ENCODE data around the gene TPCN2. TPM values are rescaled to one million over a fixed set of nuclear protein-coding genes. Genes with fewer than 3 reads are reported as not detected.

TPCN2 gene
- total RNA-seq, 1 donor from 2014 or later = 7.9 TPM

DNA sequence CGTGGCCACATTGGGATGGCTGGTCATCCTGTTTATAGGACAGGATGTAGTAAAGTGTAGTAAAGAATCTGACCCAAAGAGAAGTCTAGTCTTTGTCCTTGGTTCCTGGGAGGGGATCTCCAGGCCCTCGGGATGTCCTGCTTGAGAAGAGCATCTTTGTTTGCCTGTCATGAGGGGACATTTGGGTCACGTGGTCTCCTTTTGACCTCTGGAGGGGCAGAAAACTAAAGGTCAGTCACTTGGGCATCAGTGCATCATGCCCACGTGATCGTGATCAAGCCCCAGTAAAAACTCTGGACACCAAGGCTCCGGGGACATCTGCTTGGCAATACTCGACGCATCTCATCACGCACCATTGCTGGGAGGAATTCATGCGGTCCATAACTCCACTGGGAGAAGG lies 116.1 kb downstream of the TPCN2 start:
- intact Hi-C loops (cut with micrococcal nuclease) = no loop called here
- no peak for ATAC-seq
- no peak for DNase-seq

GRCh38 chr11:69165775-69166174 lies 117.0 kb downstream of the TPCN2 start:
- DNase-seq = no peak
- no peak for ATAC-seq
- intact Hi-C loops (cut with micrococcal nuclease) = no loop called here

GRCh38 chr11:69166218-69167115 lies 117.7 kb downstream of the TPCN2 start:
- intact Hi-C loops (cut with micrococcal nuclease) = no loop called here

DNA sequence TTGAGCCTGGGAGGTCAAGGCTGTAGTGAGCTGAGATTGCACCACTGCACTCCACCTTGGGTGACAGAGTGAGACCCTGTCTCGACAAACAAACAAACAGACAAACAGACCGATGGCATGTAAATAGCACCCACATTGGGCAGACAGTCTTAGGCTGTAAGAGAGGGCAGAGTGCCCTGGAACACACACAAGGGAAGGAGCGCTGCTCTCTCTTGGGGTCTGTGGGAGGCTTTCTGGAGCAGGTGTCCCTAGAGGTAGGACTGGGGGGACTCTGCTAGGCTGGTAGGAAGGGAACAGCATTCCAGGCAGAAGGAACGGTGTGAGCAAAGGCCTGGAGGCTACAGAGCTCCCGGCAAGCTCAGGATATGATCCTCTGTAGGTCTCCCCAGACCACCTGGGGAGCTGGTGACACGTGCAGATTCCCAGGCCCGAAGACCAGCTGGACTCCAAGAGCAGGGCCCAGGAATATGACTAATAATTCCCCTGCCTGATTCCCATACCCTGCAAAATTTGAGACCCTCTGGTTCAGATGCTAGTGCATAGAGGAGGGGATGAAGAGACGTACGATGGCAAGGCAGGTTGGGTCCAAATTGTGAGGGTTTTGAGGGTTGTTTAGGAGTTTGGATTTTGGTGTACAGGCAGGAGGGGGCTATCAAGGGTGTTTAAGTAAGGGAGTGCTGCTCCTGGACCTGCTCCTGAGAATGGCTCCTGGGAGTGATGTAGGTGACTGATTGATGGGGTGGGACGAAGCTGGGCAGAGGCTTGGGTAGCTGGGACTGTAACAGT lies 118.6 kb downstream of the TPCN2 start:
- peak; percentile 27 for ATAC-seq
- intact Hi-C loops (cut with micrococcal nuclease) = no loop called here

More at GRCh38 chr11:69166218-69167115, 117.7 kb downstream of the TPCN2 start:
- peak; percentile 93 for ATAC-seq
- DNase-seq = peak; percentile 57

DNA sequence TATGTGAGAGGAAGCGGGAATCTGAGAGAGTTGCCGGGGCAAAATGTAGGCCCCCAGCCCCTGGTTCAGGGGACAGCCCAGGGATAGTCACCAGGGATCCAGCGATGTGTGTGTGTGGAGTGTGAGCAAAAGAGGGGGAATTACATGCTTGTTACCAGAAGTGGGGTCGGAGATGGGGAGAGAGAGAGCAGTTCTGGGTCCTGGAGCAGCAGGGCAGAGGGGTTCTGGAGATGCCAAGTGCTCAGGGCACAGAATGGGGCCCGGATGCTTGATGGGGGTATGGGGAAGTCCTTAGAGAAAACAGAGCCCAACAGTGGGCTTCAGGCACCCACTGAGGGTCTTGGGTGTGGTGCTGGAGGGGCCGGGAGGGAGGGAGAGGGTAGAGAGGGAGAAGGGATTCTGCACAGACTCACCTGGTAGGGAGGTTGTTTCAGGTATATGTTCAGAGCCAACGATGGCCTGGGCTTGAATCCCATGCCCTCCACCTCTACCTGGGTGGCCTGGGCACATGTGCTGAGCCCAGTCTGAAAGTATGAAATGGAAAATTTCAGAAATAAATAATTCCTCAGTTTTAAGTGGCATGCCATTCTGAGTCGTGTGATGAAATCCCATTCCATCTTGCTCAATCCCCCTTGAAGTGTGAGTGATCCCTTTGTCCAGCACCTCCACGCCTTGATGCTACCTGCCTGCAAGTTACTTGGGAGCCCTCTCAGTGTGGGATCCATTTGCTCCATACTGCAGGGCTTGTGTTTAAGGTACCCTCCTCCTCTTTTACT lies 119.4 kb downstream of the TPCN2 start:
- DNase-seq = no peak
- intact Hi-C loops (cut with micrococcal nuclease) = no loop called here
- no peak for ATAC-seq

More for the DNA sequence above, 118.6 kb downstream of the TPCN2 start:
- no peak for DNase-seq

DNA sequence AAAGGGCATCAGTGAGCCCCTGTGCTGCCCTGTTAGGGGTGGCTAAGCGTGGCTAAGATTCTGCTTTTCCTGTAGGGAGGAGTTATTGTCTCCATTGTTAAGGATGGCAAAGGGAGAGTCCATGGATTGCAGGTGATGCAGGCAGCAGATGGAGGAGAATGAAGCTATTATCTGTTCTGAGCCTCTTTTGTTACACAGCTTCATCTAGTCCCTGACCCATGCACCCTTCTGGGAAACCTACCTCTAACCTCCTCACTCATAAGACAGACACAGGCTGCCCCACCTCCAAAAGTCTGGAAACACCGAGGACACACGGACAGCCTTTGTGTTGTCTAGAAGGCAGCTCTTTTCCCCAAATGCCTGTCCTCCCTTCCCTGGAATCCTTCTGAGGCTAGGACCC lies 120.7 kb downstream of the TPCN2 start:
- no peak for ATAC-seq
- DNase-seq = no peak
- intact Hi-C loops (cut with micrococcal nuclease) = no loop called here

- ATAC-seq (no peak), DNase-seq (no peak)
- intact Hi-C loops (cut with micrococcal nuclease) = no loop called here
Measured at GRCh38 chr11:69170704-69171103, 122.0 kb downstream of the TPCN2 start.

DNA sequence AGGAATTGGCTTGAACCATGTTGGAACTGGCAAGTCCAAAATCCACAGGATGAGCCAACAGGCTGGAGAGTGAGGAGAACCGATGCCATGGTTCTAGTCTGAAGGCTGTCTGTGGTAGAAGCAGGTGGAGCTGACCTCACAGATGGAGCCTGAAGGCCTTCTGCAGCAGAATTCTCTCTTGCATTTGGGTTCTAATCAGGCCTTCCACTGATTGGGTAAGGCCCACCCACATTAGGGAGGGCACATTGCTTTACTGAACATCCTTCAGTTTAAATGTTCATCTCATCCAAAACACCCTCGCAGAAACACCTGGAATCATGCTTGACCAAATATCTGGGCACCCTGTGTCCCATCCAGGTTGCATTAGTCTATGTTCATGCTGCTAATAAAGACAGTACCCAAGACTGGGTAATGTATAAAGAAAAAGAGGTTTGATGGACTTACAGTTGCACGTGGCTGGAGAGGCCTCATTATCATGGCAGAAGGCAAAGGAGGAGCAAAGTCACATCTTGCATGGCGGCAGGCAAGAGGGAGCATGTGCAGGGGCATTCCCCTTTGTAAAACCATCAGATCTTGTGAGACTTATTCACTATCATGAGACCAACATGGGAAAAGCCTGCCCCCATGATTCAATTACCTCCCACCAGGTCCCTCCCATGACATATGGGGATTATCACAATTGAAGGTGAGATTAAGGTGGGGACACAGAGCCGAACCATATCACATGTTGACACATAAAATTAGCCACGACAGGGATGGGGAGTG lies 122.9 kb downstream of the TPCN2 start:
- DNase-seq (no peak), ATAC-seq (no peak)
- intact Hi-C loops (cut with micrococcal nuclease) = no loop called here

- intact Hi-C loops (cut with micrococcal nuclease) = no loop called here
Measured at GRCh38 chr11:69172674-69173073, 123.9 kb downstream of the TPCN2 start.

GRCh38 chr11:69173331-69173730 lies 124.6 kb downstream of the TPCN2 start:
- intact Hi-C loops (cut with micrococcal nuclease) = no loop called here
- DNase-seq = no peak
- ATAC-seq = no peak

More at GRCh38 chr11:69172674-69173073, 123.9 kb downstream of the TPCN2 start:
- DNase-seq = no peak
- ATAC-seq = no peak

DNA sequence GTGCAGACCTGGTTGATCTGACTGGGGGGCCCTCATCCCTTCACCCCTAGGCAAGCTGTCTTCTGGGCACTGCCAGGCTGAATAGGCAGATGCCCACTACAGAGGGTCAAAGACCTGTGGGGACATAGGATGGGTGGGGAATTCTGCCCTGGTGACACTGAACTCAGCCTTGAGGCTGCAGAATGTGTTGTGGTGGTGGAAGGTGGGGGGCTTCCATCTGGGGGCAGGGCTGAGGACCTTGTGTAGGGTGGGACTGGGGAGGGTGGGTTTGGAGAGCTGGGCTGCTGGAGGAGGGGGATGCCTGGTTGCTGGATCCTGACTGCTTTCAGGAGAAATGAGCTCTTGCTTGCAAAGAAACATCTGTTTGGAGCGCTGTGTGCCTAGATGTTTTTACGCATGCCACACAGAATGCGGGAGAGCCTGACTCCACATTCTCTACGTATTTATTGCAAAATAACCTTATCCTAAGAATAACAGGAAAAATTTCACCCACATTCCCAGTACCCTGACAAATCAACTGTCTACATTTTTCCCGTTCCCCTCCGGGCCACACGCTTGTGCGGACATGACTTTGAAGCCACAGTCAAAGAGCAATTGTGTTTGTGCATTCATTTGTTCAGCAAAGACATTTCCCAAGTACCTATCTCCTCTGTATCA lies 125.3 kb downstream of the TPCN2 start:
- no peak for DNase-seq
- no peak for ATAC-seq
- intact Hi-C loops (cut with micrococcal nuclease) = no loop called here

- ATAC-seq (no peak), DNase-seq (no peak)
- intact Hi-C loops (cut with micrococcal nuclease) = no loop called here
Measured at GRCh38 chr11:69174841-69175240, 126.1 kb downstream of the TPCN2 start.

DNA sequence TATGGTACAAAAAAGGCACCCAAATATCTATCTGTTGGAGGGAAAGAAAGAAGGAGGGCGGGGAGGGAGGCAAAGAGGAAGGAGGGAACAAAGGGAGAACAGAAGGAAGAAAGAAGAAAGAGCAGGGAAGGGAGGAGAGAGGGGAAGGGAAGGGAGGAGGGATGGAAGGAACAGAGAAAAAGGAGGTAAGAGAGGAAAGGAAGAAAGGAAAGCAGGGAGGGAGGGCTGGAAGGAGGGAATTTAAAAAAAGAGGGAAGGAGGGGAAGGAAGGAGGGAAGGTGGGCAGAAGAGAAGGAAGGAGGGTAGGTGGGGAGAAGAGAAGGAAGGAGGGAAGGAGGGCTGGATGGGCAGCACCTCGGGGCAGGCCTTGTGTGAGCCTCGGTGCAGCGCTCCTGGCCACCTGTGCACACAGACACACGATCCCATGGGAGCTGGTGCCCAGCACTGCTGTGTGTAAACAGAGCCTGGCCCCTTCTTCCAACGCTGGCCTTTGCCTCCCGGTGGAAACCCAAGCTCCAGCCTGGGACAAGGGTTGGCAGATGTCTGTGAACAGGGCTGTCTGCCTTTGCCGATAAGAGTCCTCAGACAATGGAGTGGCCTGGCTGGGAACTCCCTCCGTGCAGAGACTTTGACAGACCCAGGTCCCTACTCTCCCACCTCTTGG lies 130.2 kb downstream of the TPCN2 start:
- intact Hi-C loops (cut with micrococcal nuclease) = no loop called here
- ATAC-seq (peak; percentile 37), DNase-seq (no peak)

GRCh38 chr11:69180226-69180625 lies 131.5 kb downstream of the TPCN2 start:
- no peak for DNase-seq
- intact Hi-C loops (cut with micrococcal nuclease) = no loop called here
- no peak for ATAC-seq

- no peak for DNase-seq
- intact Hi-C loops (cut with micrococcal nuclease) = no loop called here
- no peak for ATAC-seq
Measured at GRCh38 chr11:69180726-69181125, 132.0 kb downstream of the TPCN2 start.

DNA sequence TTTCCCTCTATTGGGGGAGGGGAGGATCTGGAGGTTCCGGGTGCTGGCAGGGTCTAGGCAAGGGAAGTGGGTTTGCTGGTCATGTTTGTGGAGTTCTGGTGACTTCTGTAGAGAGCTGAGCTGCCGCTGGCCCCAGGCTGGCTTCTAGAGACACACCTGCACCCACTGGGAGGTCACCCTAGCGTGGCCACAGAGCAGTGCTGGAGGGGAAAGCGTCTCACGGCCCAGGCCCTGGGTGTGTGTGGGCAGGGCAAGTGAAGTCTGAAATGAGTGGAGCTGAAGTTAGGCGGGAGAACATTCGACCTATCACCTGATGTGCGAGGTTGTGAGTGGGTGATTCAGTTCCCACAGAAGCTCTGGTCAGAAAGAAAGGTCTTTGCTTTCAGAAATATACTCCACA lies 134.9 kb downstream of the TPCN2 start:
- ATAC-seq (no peak), DNase-seq (no peak)
- intact Hi-C loops (cut with micrococcal nuclease) = no loop called here
